GM10266 (cell line): Measurements from ENCODE around the gene FHDC1.

Experiments used
- DNase-seq: peaks from one replicate; pipeline ENCODE4 v3.0.0; 2012; ENCODE audit errors: extremely low spot score
- CTCF ChIP-seq: IDR thresholded peaks from 2 replicates; pipeline ENCODE4 v1.5.1; 2012; ENCODE audit warnings: mild to moderate bottlenecking, low read depth; ENCODE audit not compliant: control insufficient read depth, insufficient read depth; ENCODE audit errors: missing control alignments

FHDC1 gene

GRCh38 chr4:152901205-152901604, 34.9 kb upstream of the FHDC1 start:
- DNase-seq = no peak
- TF ChIP-seq CTCF = no peak

DNA sequence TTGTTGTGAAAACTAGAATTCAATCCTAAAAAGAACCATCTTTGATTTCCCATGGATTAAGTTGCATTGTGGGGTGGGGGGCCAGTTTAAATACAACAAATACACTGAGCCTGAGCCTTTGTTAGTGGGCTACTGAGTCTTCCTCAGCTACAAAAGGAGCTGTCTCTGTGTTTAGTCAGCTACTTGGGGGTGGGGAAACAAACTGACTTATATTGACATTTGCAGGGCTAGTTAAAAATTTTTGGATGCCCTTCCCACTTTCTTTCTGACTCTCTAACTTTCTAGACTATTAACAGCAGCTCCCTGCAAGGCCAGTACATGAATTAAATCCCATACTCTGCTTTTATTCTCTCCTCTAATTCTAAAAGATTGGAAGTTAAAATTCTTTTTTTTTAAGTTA, 32.5 kb upstream of the FHDC1 start:
- no peak for TF ChIP-seq CTCF
- no peak for DNase-seq

DNA sequence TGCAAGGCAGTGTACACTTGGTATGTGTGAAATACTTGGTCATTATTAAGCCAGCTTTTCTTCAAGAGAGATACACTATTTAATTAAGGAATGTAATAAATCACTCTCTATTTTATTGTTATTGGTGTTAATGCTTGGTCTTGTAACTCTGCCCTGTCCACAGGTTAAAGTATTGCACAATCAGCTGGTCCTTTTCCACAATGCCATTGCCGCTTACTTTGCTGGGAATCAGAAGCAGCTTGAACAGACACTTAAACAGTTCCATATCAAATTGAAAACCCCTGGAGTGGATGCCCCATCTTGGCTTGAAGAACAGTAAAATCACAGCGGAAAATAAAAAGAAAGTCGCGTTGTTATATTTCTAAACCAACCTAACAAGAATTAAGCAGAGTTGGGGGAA, 26.2 kb upstream of the FHDC1 start:
- no peak for TF ChIP-seq CTCF
- DNase-seq = no peak

DNA sequence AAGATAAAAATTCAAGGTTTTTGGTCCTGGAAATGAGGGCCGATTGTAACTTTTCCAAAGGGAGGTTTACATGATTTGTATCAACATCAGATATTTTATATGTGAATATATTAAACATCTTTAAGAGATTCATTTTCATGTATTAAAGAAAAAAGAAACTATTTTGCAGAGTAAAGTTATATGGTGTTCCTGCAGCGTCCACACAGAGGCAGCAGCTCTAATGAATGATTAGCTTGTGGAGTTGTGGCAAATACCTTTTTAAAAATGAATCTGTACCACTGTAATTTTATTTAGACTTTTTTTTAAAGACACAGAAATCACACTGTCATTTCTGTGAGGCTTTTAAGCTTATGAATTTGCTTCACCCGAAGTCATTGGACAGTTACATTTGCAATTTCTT, 25.6 kb upstream of the FHDC1 start:
- TF ChIP-seq CTCF = no peak
- DNase-seq = no peak

- no peak for DNase-seq
- no peak for TF ChIP-seq CTCF
Observed at GRCh38 chr4:152917543-152918395, 18.4 kb upstream of the FHDC1 start.

DNA sequence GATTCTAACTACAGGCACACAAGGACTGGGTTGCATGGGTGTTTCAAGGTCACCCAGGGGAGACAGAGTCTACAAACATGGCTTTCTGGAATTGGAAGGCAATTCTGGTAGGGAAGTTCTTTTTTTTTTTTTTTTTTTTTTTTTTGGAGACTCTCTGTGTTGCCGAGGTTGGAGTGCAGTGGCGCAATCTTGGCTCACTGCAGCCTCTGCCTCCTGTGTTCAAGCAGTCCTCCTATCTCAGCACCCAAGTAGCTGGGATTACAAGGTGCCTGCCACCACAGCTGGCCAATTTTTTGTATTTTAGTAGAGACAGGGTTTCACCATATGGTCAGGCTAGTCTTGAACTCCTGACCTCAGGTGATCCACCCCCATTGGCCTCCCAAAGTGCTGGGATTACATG, 16.3 kb upstream of the FHDC1 start:
- TF ChIP-seq CTCF = no peak
- DNase-seq = no peak

- no peak for DNase-seq
- no peak for TF ChIP-seq CTCF
Observed at GRCh38 chr4:152920768-152921167, 15.4 kb upstream of the FHDC1 start.
